KMS-11 (cell line): Measurements from ENCODE around the gene HDAC4.

Experiments used
- H2AFZ ChIP-seq: fragments of 200-600 bp; sonication (generic); 2 replicates; pipeline ENCODE4 v1.6.1; 2016; ENCODE audit warnings: antibody characterized with exemption, mixed run types, low read depth
- H3K27ac ChIP-seq: fragments of 200-600 bp; sonication (generic); 2 replicates; pipeline ENCODE4 v1.6.1; 2016; ENCODE audit warnings: mild to moderate bottlenecking, mixed run types
- H3K27me3 ChIP-seq: fragments of 200-600 bp; sonication (generic); 2 replicates; pipeline ENCODE4 v1.6.1; 2017; ENCODE audit warnings: mild to moderate bottlenecking, low read depth, mixed run types, moderate library complexity; ENCODE audit not compliant: insufficient read depth
- H3K36me3 ChIP-seq: fragments of 200-600 bp; sonication (generic); 2 replicates; pipeline ENCODE4 v1.6.1; 2017; ENCODE audit warnings: mild to moderate bottlenecking, mixed run types; ENCODE audit not compliant: insufficient read depth
- H3K4me1 ChIP-seq: fragments of 200-600 bp; sonication (generic); 2 replicates; pipeline ENCODE4 v1.6.1; 2016; ENCODE audit warnings: mild to moderate bottlenecking, low read depth, mixed run types; ENCODE audit not compliant: poor library complexity, severe bottlenecking
- H3K4me2 ChIP-seq: fragments of 200-600 bp; sonication (generic); 2 replicates; pipeline ENCODE4 v1.7.0; 2016; ENCODE audit warnings: mild to moderate bottlenecking, mixed run types
- H3K4me3 ChIP-seq: fragments of 200-600 bp; sonication (generic); IDR thresholded peaks from 2 replicates; pipeline ENCODE4 v1.6.1; 2017; ENCODE audit warnings: low read depth, low read length, mixed read lengths; ENCODE audit not compliant: insufficient read depth
- H3K79me2 ChIP-seq: fragments of 200-600 bp; sonication (generic); 2 replicates; pipeline ENCODE4 v1.6.1; 2016; ENCODE audit warnings: low read depth, mixed run types; ENCODE audit not compliant: insufficient read depth
- H3K9ac ChIP-seq: fragments of 200-600 bp; sonication (generic); 2 replicates; pipeline ENCODE4 v1.6.1; 2016; ENCODE audit warnings: mild to moderate bottlenecking, mixed run types
- H4K20me1 ChIP-seq: fragments of 200-600 bp; sonication (generic); 2 replicates; pipeline ENCODE4 v1.6.1; 2016; ENCODE audit warnings: mild to moderate bottlenecking, mixed run types; ENCODE audit not compliant: insufficient read depth
- TF ChIP-seq, protein P1 (sequence below): fragments of 200-600 bp; sonication (generic); conservative IDR thresholded peaks from 2 replicates; pipeline ENCODE4 v1.6.1; 2017; ENCODE audit warnings: low read depth, mild to moderate bottlenecking, antibody characterized with exemption, low read length, moderate library complexity, mixed read lengths

The HDAC4 gene

DNA sequence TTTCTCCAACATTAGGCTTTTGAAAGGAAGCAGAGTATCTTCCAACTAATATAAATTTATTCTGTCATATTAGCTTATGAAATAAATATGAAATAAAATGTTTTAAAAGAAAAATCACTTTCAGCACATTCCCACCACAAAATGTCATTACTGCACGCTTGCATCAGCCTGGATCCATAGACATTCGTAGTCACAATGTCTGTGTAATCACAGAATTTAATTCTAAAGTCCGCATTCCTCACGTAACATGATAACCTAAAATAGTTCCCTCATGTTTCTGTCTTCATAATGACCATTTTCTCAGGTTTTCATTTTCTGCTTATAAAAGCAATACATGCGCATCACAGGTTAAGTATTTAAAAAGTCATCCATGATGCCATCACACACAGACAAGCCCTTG, 47.1 kb downstream of the HDAC4 start:
- TF ChIP-seq, protein P1, sequence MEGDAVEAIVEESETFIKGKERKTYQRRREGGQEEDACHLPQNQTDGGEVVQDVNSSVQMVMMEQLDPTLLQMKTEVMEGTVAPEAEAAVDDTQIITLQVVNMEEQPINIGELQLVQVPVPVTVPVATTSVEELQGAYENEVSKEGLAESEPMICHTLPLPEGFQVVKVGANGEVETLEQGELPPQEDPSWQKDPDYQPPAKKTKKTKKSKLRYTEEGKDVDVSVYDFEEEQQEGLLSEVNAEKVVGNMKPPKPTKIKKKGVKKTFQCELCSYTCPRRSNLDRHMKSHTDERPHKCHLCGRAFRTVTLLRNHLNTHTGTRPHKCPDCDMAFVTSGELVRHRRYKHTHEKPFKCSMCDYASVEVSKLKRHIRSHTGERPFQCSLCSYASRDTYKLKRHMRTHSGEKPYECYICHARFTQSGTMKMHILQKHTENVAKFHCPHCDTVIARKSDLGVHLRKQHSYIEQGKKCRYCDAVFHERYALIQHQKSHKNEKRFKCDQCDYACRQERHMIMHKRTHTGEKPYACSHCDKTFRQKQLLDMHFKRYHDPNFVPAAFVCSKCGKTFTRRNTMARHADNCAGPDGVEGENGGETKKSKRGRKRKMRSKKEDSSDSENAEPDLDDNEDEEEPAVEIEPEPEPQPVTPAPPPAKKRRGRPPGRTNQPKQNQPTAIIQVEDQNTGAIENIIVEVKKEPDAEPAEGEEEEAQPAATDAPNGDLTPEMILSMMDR = no peak
- no peak overlapping the region for H3K27ac ChIP-seq

DNA sequence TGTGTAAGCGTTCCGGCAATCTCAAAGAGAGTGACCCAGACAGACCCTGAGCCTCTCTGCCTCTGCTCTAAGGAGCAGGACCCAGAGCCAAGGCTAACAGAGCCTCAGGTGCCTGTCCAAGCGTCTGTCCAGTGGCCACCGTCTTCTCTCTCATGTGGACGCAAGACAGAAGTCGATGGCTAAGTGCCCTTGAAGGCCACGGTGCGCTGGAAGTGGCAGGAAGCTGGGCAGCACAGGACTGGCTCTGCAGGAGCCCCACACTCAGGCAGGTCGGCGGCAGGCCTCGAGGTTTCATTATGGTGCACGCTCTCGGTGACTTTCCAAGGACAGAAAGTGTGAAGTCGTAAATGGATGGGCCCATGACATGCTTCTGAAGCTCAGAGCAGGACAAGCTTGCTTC, 49.1 kb downstream of the HDAC4 start:
- TF ChIP-seq, protein P1 = no peak
- Histone ChIP-seq H2AFZ (no peak overlapping the region), H3K4me1 (peaks cover 8% of the 10 kb centered on the region), H3K4me3 (no peak overlapping the region), H3K79me2 (peaks cover 13% of the 10 kb centered on the region; the same call in 1 of the 2 replicates), H3K27me3 (no peaks in the 10 kb centered on the region), H3K36me3 (no peaks in the 10 kb centered on the region), H3K9ac (no peak overlapping the region), H4K20me1 (no peaks in the 10 kb centered on the region), H3K4me2 (no peak overlapping the region), H3K27ac (no peak overlapping the region)

More for the DNA sequence above, 47.1 kb downstream of the HDAC4 start:
- H4K20me1 ChIP-seq = no peaks in the 10 kb centered on the region
- H3K4me1 ChIP-seq = no peaks in the 10 kb centered on the region
- H3K27me3 ChIP-seq = no peaks in the 10 kb centered on the region
- 0 out of 2 replicates have a peak, but pooled peaks cover under 1% of the 10 kb centered on the region for H3K79me2 ChIP-seq
- no peak overlapping the region for H3K4me3 ChIP-seq
- H3K4me2 ChIP-seq = no peak overlapping the region
- no peaks in the 10 kb centered on the region for H3K36me3 ChIP-seq
- no peak overlapping the region for H3K9ac ChIP-seq
- no peak overlapping the region for H2AFZ ChIP-seq

DNA sequence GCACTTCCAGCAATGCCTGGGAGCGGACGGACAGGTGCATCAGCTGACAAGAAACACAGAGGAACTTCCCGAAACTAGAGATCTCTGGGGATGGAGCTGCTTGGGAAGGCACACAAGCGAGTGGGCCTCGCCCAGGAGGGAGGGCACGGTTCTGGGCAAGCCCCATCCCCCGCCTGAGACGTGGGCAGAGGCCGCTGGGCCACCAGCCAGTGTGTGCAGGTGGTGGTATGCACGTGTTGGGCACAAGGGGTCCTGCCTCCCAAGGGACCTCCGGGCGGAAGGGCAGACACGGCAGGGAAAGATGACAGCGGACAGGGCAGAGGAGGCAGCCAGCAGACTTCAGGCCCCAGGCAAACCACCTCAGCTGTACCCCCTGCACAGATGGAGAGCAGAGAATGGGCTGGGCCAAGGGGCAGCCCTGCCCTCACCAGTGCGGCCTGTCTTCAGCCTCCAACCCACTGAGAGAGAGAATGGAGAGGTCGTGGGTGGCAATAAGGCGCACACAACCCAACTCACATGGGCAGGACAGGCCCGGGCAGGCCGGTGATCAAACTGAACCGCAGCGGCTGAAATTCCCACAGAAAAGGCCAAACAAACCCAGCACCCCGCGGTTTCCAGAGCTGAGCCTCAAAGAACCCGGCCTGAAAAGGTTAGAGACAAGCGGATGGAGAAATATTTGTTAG, 51.2 kb downstream of the HDAC4 start:
- H4K20me1 ChIP-seq = no peaks in the 10 kb centered on the region
- TF ChIP-seq, protein P1 = no peak
- H3K4me2 ChIP-seq = no peak overlapping the region

DNA sequence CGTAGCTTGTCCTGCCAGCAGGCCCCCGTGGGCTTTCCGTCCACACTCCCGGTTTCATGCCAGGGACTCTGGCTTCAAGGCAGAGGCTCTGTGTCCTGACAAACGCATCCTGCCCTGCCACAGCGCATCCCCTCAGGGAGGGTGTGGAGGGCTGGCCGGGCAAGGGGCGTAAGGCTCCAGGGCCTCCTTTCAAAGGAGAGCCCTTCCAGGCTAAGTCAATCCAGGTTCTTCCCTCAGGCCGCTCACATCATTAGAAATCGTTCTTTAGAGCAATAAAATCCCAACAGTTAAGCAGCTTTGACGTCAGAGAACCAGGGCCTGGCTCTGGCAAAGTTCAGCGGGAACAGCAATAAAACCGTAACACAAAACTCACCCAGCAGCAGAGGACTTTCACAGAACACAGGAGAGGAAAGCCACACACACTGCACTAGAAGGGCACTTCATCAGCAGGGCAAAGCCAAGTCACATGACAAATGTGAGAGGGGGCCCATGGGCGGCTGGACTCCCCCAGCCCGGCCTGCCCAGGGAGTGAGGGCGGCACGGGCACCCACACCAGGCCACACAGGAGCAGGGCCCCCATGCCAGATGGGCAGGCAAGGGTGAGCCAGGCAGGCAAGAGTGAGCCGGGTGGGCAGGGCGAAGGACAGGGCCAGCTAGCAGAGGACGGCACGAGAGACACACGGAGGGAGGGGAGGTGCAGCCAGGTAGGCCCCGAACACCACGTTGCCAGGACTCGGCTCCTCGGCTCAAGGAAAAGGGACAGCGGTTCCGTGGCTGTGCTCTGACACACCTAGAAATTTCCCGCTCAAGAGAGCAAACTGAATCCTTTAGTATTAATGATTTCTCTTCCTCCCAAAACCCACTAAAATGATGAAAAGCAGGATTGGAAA, 52.0 kb downstream of the HDAC4 start:
- Histone ChIP-seq H3K79me2 (peaks cover 22% of the 10 kb centered on the region; the same call in 1 of the 2 replicates), H3K27ac (no peak overlapping the region), H3K9ac (no peak overlapping the region), H4K20me1 (no peaks in the 10 kb centered on the region), H3K27me3 (no peaks in the 10 kb centered on the region), H2AFZ (no peak overlapping the region), H3K4me2 (no peak overlapping the region), H3K4me3 (no peak overlapping the region), H3K4me1 (peaks cover 37% of the 10 kb centered on the region), H3K36me3 (no peaks in the 10 kb centered on the region)
- TF ChIP-seq, protein P1 = no peak

More for the DNA sequence above, 51.2 kb downstream of the HDAC4 start:
- Histone ChIP-seq H3K4me1 (peaks cover 29% of the 10 kb centered on the region), H3K27ac (no peak overlapping the region), H3K9ac (no peak overlapping the region), H3K27me3 (no peaks in the 10 kb centered on the region), H3K79me2 (peaks cover 22% of the 10 kb centered on the region; the same call in 1 of the 2 replicates), H3K36me3 (no peaks in the 10 kb centered on the region), H3K4me3 (no peak overlapping the region), H2AFZ (no peak overlapping the region)
